Measurements from ENCODE around the gene CCDC191.

GRCh38 chr3:114034211-114034610 lies 22.1 kb downstream of the CCDC191 start:
- no peak for TF ChIP-seq CTCF (IDR thresholded peaks at IDR 0.05)
- TF ChIP-seq POLR2A (IDR thresholded peaks at IDR 0.05; ENCODE audit: low read depth) = no peak

Measured in esophagus muscularis mucosa (tissue), 3 donors.